K562 (cell line): Measurements from ENCODE around the gene AHCYL2. TPM values are rescaled to one million over a fixed set of nuclear protein-coding genes. Genes with fewer than 3 reads are reported as not detected.
A peak's percentile ranks its signal among the peaks of the same experiment; 100 is the strongest.

Experiments used
- BCOR ChIP-seq: fragments of 450-650 bp; IDR thresholded peaks from 2 replicates; pipeline ENCODE4 v1.6.1; 2016
- EP400 ChIP-seq: fragments of 450-650 bp; IDR thresholded peaks from 2 replicates; pipeline ENCODE4 v1.6.1; 2017; ENCODE audit warnings: antibody characterized with exemption, mild to moderate bottlenecking, moderate library complexity
- GATAD2B ChIP-seq: fragments of 450-650 bp; IDR thresholded peaks from 2 replicates; pipeline ENCODE4 v1.6.1; 2017; ENCODE audit warnings: mild to moderate bottlenecking, borderline replicate concordance
- KDM5B ChIP-seq: fragments of 200-600 bp; sonication (generic); IDR thresholded peaks from 2 replicates; pipeline ENCODE4 v1.6.1; 2012; ENCODE audit warnings: low read depth, mild to moderate bottlenecking, moderate library complexity, low read length, control low read depth, inconsistent platforms; ENCODE audit not compliant: insufficient replicate concordance
- PTBP1 ChIP-seq: fragments of 200-400 bp; formaldehyde crosslinking; IDR thresholded peaks from 2 replicates; pipeline ENCODE4 v1.6.1; 2017; ENCODE audit warnings: low read depth, low read length
- RAD21 ChIP-seq, 2 experiments: fragments of 250-450 bp in 1 of 2; fragments of 450-650 bp in 1 of 2; sonication (Bioruptor Pico) in 1 of 2; formaldehyde crosslinking in 1 of 2; IDR thresholded peaks in 1 of 2; conservative IDR thresholded peaks in 1 of 2; 2 replicates each; pipeline versions ENCODE4 v1.4.0 to v1.8.0; 2020 to 2022; ENCODE audit warnings: mild to moderate bottlenecking in 2 of 2, moderate library complexity in 1 of 2
- RBM39 ChIP-seq: fragments of 200-400 bp; formaldehyde crosslinking; optimal IDR thresholded peaks from 2 replicates; pipeline ENCODE3; 2018; ENCODE audit warnings: low read depth, low read length
- SMC3 ChIP-seq: conservative IDR thresholded peaks from 2 replicates; pipeline ENCODE4 v1.6.1; 2011; ENCODE audit warnings: low read depth, low read length, improper control_type of control experiment; ENCODE audit not compliant: insufficient read depth
- ZFP36 ChIP-seq: fragments of 150-350 bp; IDR thresholded peaks from 2 replicates; pipeline ENCODE4 v1.6.1; 2018; ENCODE audit warnings: low read length, low read depth; ENCODE audit not compliant: partially characterized antibody
- polyA plus RNA-seq, 8 experiments: library from polyadenylated mRNA; depleted of rRNA in 4 of 8; stranded (reverse) in 5 of 8; unstranded in 3 of 8; fragments of >200 nt; fragmentation: Nextera tagmentation in 2 of 8; fragmentation: Illumina TruSeq in 1 of 8; extraction: Ambion mirVana in 2 of 8; extraction: Trizol in 1 of 8; gene quantifications; 2 replicates each; pipeline versions ENCODE4 v1.2.1 to v1.2.3, GENCODE V29; 2011 to 2014; ENCODE audit warnings: inconsistent platforms in 1 of 8, missing spikeins in 1 of 8
- total RNA-seq, 7 experiments: library from RNA; depleted of rRNA in 6 of 7; stranded (reverse); fragments of >200 nt in 6 of 7; fragmentation: Illumina TruSeq in 2 of 7; extraction: Trizol in 2 of 7; gene quantifications; 2 replicates each; pipeline versions ENCODE4 v1.2.1 to v1.2.3, GENCODE V29; 2011 to 2021; ENCODE audit warnings: low replicate concordance in 1 of 7
- TF ChIP-seq, protein P1 (sequence below): sonication (generic); formaldehyde crosslinking; IDR thresholded peaks from 2 replicates; pipeline ENCODE4 v1.8.1; 2023; ENCODE audit warnings: mild to moderate bottlenecking, missing genetic modification reagents, moderate library complexity
- TF ChIP-seq, protein P2 (sequence below): fragments of 450-650 bp; formaldehyde crosslinking; IDR thresholded peaks from 2 replicates; pipeline ENCODE4 v1.4.0; 2020; ENCODE audit warnings: mild to moderate bottlenecking, mixed read lengths
- TF ChIP-seq, protein P3 (sequence below), 2 experiments: fragments of 450-650 bp; formaldehyde crosslinking in 1 of 2; IDR thresholded peaks; 2 replicates each; pipeline versions ENCODE4 v1.4.0 to v1.6.1; 2014 to 2020; ENCODE audit warnings: mild to moderate bottlenecking in 2 of 2, borderline replicate concordance in 1 of 2, low read depth in 1 of 2
- TF ChIP-seq, protein P4 (sequence below): fragments of 250-450 bp; sonication (Bioruptor Pico); IDR thresholded peaks from 2 replicates; pipeline ENCODE4 v1.4.0; 2020; ENCODE audit warnings: borderline replicate concordance

AHCYL2 gene
- total and polyA plus RNA-seq, 9 of the 15 experiments (the other 6 are each of a cell fraction or from before 2014, with no cell fraction given), result 0.93 to 10.5 (median 5.2) TPM

DNA sequence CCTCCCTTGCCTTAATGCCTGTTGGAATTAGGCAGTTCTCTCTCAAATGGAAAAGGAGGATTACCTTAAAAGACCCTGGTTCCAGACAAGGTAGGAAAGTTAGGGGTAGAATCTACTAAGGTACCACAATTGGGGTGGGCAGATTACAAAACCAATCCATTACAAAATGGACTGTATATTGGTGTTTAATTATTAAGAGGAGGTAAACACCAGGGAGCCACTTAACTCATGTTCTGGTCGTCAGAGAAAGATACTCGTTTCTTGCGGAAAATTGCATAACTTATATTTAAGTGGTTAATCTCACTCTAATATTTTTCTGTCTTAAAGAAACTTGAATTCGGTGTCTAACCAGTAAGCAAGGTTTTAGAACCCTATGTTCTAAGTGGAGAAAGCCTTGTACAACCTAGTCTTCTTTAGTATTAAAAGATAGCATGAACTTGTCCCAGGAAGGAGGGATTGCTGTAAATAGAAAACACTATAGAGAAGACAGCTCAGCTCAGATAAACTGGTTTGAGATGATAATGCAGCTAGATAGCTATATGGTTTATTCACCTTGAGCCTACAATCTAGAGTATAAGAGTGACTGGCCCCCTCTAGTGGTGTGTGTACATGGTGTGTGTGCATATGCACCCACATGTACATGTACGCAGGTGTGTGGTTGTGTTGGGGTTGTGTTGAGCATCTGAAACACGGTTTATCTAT is 151.4 kb downstream of the AHCYL2 start (continued):
- TF ChIP-seq PTBP1, result no peak
- TF ChIP-seq, protein P1, sequence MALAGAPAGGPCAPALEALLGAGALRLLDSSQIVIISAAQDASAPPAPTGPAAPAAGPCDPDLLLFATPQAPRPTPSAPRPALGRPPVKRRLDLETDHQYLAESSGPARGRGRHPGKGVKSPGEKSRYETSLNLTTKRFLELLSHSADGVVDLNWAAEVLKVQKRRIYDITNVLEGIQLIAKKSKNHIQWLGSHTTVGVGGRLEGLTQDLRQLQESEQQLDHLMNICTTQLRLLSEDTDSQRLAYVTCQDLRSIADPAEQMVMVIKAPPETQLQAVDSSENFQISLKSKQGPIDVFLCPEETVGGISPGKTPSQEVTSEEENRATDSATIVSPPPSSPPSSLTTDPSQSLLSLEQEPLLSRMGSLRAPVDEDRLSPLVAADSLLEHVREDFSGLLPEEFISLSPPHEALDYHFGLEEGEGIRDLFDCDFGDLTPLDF (CRISPR knock-in tag), result no peak
- no peak for TF ChIP-seq GATAD2B
- TF ChIP-seq, protein P2, sequence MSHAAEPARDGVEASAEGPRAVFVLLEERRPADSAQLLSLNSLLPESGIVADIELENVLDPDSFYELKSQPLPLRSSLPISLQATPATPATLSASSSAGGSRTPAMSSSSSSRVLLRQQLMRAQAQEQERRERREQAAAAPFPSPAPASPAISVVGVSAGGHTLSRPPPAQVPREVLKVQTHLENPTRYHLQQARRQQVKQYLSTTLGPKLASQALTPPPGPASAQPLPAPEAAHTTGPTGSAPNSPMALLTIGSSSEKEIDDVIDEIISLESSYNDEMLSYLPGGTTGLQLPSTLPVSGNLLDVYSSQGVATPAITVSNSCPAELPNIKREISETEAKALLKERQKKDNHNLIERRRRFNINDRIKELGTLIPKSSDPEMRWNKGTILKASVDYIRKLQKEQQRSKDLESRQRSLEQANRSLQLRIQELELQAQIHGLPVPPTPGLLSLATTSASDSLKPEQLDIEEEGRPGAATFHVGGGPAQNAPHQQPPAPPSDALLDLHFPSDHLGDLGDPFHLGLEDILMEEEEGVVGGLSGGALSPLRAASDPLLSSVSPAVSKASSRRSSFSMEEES (CRISPR knock-in tag), result no peak
- TF ChIP-seq, protein P3, sequence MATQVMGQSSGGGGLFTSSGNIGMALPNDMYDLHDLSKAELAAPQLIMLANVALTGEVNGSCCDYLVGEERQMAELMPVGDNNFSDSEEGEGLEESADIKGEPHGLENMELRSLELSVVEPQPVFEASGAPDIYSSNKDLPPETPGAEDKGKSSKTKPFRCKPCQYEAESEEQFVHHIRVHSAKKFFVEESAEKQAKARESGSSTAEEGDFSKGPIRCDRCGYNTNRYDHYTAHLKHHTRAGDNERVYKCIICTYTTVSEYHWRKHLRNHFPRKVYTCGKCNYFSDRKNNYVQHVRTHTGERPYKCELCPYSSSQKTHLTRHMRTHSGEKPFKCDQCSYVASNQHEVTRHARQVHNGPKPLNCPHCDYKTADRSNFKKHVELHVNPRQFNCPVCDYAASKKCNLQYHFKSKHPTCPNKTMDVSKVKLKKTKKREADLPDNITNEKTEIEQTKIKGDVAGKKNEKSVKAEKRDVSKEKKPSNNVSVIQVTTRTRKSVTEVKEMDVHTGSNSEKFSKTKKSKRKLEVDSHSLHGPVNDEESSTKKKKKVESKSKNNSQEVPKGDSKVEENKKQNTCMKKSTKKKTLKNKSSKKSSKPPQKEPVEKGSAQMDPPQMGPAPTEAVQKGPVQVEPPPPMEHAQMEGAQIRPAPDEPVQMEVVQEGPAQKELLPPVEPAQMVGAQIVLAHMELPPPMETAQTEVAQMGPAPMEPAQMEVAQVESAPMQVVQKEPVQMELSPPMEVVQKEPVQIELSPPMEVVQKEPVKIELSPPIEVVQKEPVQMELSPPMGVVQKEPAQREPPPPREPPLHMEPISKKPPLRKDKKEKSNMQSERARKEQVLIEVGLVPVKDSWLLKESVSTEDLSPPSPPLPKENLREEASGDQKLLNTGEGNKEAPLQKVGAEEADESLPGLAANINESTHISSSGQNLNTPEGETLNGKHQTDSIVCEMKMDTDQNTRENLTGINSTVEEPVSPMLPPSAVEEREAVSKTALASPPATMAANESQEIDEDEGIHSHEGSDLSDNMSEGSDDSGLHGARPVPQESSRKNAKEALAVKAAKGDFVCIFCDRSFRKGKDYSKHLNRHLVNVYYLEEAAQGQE (IDR thresholded peaks at IDR 0.05; ENCODE audit: borderline replicate concordance), result peak; percentile 52; the same call in 1 of the 2 replicates
- TF ChIP-seq, protein P3 (CRISPR knock-in tag; IDR thresholded peaks at IDR 0.05; ENCODE audit: low read depth), result no peak
- TF ChIP-seq, protein P4, sequence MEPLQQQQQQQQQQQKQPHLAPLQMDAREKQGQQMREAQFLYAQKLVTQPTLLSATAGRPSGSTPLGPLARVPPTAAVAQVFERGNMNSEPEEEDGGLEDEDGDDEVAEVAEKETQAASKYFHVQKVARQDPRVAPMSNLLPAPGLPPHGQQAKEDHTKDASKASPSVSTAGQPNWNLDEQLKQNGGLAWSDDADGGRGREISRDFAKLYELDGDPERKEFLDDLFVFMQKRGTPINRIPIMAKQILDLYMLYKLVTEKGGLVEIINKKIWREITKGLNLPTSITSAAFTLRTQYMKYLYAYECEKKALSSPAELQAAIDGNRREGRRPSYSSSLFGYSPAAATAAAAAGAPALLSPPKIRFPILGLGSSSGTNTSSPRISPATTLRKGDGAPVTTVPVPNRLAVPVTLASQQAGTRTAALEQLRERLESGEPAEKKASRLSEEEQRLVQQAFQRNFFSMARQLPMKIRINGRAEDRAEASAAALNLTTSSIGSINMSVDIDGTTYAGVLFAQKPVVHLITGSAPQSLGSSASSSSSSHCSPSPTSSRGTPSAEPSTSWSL (CRISPR knock-in tag), result no peak
- TF ChIP-seq ZFP36, result no peak
- TF ChIP-seq EP400, result 0 out of 2 replicates have a peak, but pooled peaks have one; percentile 21
- no peak for TF ChIP-seq BCOR
- no peak for TF ChIP-seq KDM5B
- TF ChIP-seq SMC3, result peak; percentile 43; the same call in 1 of the 2 replicates
- no peak for TF ChIP-seq RBM39
- peak; percentile 50 to 77; a peak in 3 of 4 replicates for TF ChIP-seq RAD21 (CRISPR knock-in tag; conservative IDR thresholded peaks at IDR 0.05 in 1 of 2, IDR thresholded peaks at IDR 0.05 in 1 of 2)
